Ishikawa (cell line): ENCODE measurements around the gene ZNF142.

Experiments
- CEBPB ChIP-seq: IDR thresholded peaks from 2 replicates; pipeline ENCODE4 v1.6.1; 2012
- CREB1 ChIP-seq: IDR thresholded peaks from 2 replicates; pipeline ENCODE4 v1.6.1; 2012; ENCODE audit warnings: low read depth
- EGR1 ChIP-seq: IDR thresholded peaks from 2 replicates; pipeline ENCODE4 v1.6.1; 2012
- FOXM1 ChIP-seq: IDR thresholded peaks from 2 replicates; pipeline ENCODE4 v1.6.1; 2012; ENCODE audit warnings: low read depth, borderline replicate concordance
- RAD21 ChIP-seq: IDR thresholded peaks from 2 replicates; pipeline ENCODE4 v1.6.1; 2012; ENCODE audit warnings: low read depth
- TAF1 ChIP-seq: IDR thresholded peaks from 2 replicates; pipeline ENCODE4 v1.6.1; 2012; ENCODE audit warnings: low read depth, mild to moderate bottlenecking
- YY1 ChIP-seq: IDR thresholded peaks from 2 replicates; pipeline ENCODE4 v1.6.1; 2012; ENCODE audit warnings: low read depth
- ZBTB7A ChIP-seq: IDR thresholded peaks from 2 replicates; pipeline ENCODE4 v1.6.1; 2012; ENCODE audit warnings: low read depth
- TF ChIP-seq, protein P1 (sequence below): IDR thresholded peaks from 2 replicates; pipeline ENCODE4 v1.6.1; 2012; ENCODE audit warnings: low read depth, mild to moderate bottlenecking
- TF ChIP-seq, protein P2 (sequence below): IDR thresholded peaks from 2 replicates; pipeline ENCODE4 v1.6.1; 2012
- TF ChIP-seq, protein P3 (sequence below): IDR thresholded peaks from 2 replicates; pipeline ENCODE4 v1.6.1; 2012

DNA sequence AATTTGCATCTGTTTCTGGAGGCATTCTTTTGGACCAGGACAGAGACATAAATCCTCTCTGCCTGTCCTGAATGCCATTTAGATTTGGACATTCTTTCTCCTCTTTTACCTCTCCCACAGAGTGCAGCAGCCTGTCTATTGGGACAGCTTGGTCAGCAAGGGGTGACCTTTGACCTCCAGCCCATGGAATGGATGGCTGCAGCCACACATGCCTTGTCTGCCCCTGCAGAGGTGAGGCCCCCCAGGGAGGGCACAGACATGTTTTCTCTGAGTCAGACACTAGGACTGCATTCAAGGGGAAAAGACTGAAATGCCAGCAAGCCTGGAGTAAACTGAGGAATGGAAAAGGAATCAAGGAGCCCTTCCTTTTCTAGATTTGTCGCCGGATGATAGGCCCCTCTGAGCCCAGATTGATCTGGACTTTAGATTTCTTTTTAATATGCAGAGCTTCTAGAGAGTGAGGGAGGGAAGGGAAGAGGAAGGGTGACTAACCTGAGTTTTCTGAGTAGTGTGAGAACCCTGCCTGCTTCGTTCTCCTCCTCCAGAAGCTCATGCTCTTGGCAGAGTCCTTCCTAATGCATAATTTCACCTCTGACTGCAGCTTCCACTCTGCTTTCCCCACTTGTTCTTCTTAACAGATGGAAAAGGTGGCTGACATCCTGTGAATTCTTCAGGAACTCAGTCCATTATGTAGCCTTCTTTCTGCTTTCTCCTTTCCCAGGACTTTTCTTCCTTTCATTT lies 35.2 kb upstream of the ZNF142 start:
- TF ChIP-seq FOXM1 (no peak), RAD21 (no peak), YY1 (no peak), EGR1 (no peak), CEBPB (no peak), ZBTB7A (no peak), TAF1 (no peak), CREB1 (no peak)
- TF ChIP-seq, protein P1, sequence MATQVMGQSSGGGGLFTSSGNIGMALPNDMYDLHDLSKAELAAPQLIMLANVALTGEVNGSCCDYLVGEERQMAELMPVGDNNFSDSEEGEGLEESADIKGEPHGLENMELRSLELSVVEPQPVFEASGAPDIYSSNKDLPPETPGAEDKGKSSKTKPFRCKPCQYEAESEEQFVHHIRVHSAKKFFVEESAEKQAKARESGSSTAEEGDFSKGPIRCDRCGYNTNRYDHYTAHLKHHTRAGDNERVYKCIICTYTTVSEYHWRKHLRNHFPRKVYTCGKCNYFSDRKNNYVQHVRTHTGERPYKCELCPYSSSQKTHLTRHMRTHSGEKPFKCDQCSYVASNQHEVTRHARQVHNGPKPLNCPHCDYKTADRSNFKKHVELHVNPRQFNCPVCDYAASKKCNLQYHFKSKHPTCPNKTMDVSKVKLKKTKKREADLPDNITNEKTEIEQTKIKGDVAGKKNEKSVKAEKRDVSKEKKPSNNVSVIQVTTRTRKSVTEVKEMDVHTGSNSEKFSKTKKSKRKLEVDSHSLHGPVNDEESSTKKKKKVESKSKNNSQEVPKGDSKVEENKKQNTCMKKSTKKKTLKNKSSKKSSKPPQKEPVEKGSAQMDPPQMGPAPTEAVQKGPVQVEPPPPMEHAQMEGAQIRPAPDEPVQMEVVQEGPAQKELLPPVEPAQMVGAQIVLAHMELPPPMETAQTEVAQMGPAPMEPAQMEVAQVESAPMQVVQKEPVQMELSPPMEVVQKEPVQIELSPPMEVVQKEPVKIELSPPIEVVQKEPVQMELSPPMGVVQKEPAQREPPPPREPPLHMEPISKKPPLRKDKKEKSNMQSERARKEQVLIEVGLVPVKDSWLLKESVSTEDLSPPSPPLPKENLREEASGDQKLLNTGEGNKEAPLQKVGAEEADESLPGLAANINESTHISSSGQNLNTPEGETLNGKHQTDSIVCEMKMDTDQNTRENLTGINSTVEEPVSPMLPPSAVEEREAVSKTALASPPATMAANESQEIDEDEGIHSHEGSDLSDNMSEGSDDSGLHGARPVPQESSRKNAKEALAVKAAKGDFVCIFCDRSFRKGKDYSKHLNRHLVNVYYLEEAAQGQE = no peak
- TF ChIP-seq, protein P2, sequence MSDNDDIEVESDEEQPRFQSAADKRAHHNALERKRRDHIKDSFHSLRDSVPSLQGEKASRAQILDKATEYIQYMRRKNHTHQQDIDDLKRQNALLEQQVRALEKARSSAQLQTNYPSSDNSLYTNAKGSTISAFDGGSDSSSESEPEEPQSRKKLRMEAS = no peak
- TF ChIP-seq, protein P3, sequence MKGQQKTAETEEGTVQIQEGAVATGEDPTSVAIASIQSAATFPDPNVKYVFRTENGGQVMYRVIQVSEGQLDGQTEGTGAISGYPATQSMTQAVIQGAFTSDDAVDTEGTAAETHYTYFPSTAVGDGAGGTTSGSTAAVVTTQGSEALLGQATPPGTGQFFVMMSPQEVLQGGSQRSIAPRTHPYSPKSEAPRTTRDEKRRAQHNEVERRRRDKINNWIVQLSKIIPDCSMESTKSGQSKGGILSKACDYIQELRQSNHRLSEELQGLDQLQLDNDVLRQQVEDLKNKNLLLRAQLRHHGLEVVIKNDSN = no peak
